IMR-90 (cell line): ENCODE data around the gene RNF212. TPM values are rescaled to one million over a fixed set of nuclear protein-coding genes. Genes with fewer than 3 reads are reported as not detected.

Experiments
- ATAC-seq: fragments of 200-7000 bp; cut with Tn5 transposase; 2 replicates; pipeline ENCODE4 v1.9.1; 2020; ENCODE audit warnings: low read depth, mild to moderate bottlenecking, moderate library complexity
- BruUV-seq: library from RNA; stranded (reverse); fragments of 400-500 nt; replicated peaks from 2 replicates; lab custom pipeline; 2021; lab: Mats Ljungman, UMichigan
- CTCF ChIA-PET: fragments of 300-600 bp; formaldehyde crosslinking; extraction: SDS; loops from one replicate; lab custom pipeline; 2021; ENCODE audit warnings: antibody characterized with exemption; lab: Yijun Ruan, JAX
- POLR2A ChIA-PET: fragments of 300-600 bp; sonication (Branson Sonifier 250); formaldehyde crosslinking; loops from one replicate; lab custom pipeline; 2022; ENCODE audit warnings: antibody characterized with exemption; ENCODE audit not compliant: unreplicated experiment; lab: Charles Lee
- DNase-seq: peaks from one replicate; pipeline ENCODE4 v3.0.0; 2013
- H2AFZ ChIP-seq: replicated peaks from 2 replicates; pipeline ENCODE3; 2013; ENCODE audit warnings: low read length, mild to moderate bottlenecking; ENCODE audit not compliant: poor library complexity
- H2AK5ac ChIP-seq: 2 replicates; pipeline ENCODE4 v1.6.1; 2013; ENCODE audit warnings: low read depth, low read length, inconsistent platforms
- H2AK9ac ChIP-seq: replicated peaks from 2 replicates; pipeline ENCODE3; 2013; ENCODE audit warnings: mild to moderate bottlenecking, low read depth, low read length, moderate library complexity; ENCODE audit not compliant: poor library complexity
- H2BK120ac ChIP-seq: 2 replicates; pipeline ENCODE4 v1.6.1; 2013; ENCODE audit warnings: low read depth, low read length, inconsistent platforms
- H2BK15ac ChIP-seq: 3 replicates; pipeline ENCODE4 v1.6.1; 2013; ENCODE audit warnings: low read depth, low read length, inconsistent platforms
- H2BK20ac ChIP-seq: 2 replicates; pipeline ENCODE4 v1.6.1; 2013; ENCODE audit warnings: low read depth, mild to moderate bottlenecking, inconsistent platforms, low read length, moderate library complexity
- H2BK5ac ChIP-seq: 2 replicates; pipeline ENCODE4 v1.6.1; 2013; ENCODE audit warnings: mild to moderate bottlenecking, low read depth, low read length, inconsistent platforms; ENCODE audit not compliant: poor library complexity, severe bottlenecking
- H3K14ac ChIP-seq: replicated peaks from 2 replicates; pipeline ENCODE4 v1.6.1; 2013; ENCODE audit warnings: low read depth, low read length, inconsistent platforms
- H3K18ac ChIP-seq: 2 replicates; pipeline ENCODE4 v1.6.1; 2013; ENCODE audit warnings: low read depth, low read length, control low read depth
- H3K23ac ChIP-seq: 2 replicates; pipeline ENCODE4 v1.6.1; 2013; ENCODE audit warnings: low read depth, low read length, inconsistent platforms
- H3K27ac ChIP-seq: 2 replicates; pipeline ENCODE4 v1.5.1; 2013; ENCODE audit warnings: mild to moderate bottlenecking, control low read depth, low read length; ENCODE audit not compliant: insufficient read depth
- H3K27me3 ChIP-seq: 2 replicates; pipeline ENCODE4 v1.6.1; 2013; ENCODE audit warnings: low read length; ENCODE audit not compliant: control insufficient read depth, insufficient read depth
- H3K36me3 ChIP-seq: 2 replicates; pipeline ENCODE4 v1.6.1; 2013; ENCODE audit warnings: low read length, mixed read lengths; ENCODE audit not compliant: control insufficient read depth, insufficient read depth
- H3K4ac ChIP-seq: 2 replicates; pipeline ENCODE4 v1.6.1; 2013; ENCODE audit warnings: low read depth, low read length, inconsistent platforms
- H3K4me1 ChIP-seq: 2 replicates; pipeline ENCODE4 v1.6.1; 2013; ENCODE audit warnings: low read length, mixed read lengths; ENCODE audit not compliant: control insufficient read depth, insufficient read depth
- H3K4me2 ChIP-seq: 2 replicates; pipeline ENCODE4 v1.6.1; 2013; ENCODE audit warnings: low read depth, mild to moderate bottlenecking, control low read depth, low read length, moderate library complexity
- H3K4me3 ChIP-seq: 2 replicates; pipeline ENCODE4 v1.5.1; 2013; ENCODE audit warnings: low read depth, mild to moderate bottlenecking, control low read depth, low read length, moderate library complexity; ENCODE audit not compliant: insufficient read depth
- H3K56ac ChIP-seq: 2 replicates; pipeline ENCODE4 v1.6.1; 2013; ENCODE audit warnings: low read length, inconsistent platforms; ENCODE audit not compliant: insufficient read depth; ENCODE audit errors: extremely low read depth
- H3K79me1 ChIP-seq, 2 experiments: 2 replicates each; pipeline ENCODE4 v1.6.1; 2013; ENCODE audit warnings: low read length in 2 of 2, inconsistent platforms in 1 of 2, low read depth in 1 of 2
- H3K9ac ChIP-seq: 2 replicates; pipeline ENCODE4 v1.6.1; 2013; ENCODE audit warnings: low read depth, low read length, control low read depth
- H3K9me1 ChIP-seq: 2 replicates; pipeline ENCODE4 v1.6.1; 2013; ENCODE audit warnings: low read length, inconsistent platforms; ENCODE audit not compliant: insufficient read depth
- H3K9me3 ChIP-seq: 2 replicates; pipeline ENCODE4 v1.6.1; 2013; ENCODE audit warnings: low read length; ENCODE audit not compliant: control insufficient read depth, insufficient read depth
- H4K20me1 ChIP-seq: 2 replicates; pipeline ENCODE4 v1.6.1; 2013; ENCODE audit warnings: low read length, inconsistent platforms; ENCODE audit not compliant: insufficient read depth
- H4K5ac ChIP-seq: 2 replicates; pipeline ENCODE4 v1.6.1; 2013; ENCODE audit warnings: mild to moderate bottlenecking, low read depth, low read length, control low read depth
- H4K8ac ChIP-seq, 2 experiments: 2 replicates each; pipeline ENCODE4 v1.6.1; 2013; ENCODE audit warnings: low read depth in 2 of 2, low read length in 2 of 2, control low read depth in 1 of 2, inconsistent platforms in 1 of 2
- H4K91ac ChIP-seq: 2 replicates; pipeline ENCODE4 v1.6.1; 2013; ENCODE audit warnings: low read depth, low read length, inconsistent platforms; ENCODE audit not compliant: insufficient read depth
- BHLHE40 ChIP-seq: fragments of 150-350 bp; IDR thresholded peaks from 2 replicates; pipeline ENCODE4 v1.6.1; 2016; ENCODE audit warnings: mild to moderate bottlenecking, low read depth, low read length
- CEBPB ChIP-seq: IDR thresholded peaks from 2 replicates; pipeline ENCODE4 v1.6.1; 2012; ENCODE audit warnings: low read depth, low read length, improper control_type of control experiment
- CHD1 ChIP-seq: IDR thresholded peaks from 2 replicates; pipeline ENCODE4 v1.6.1; 2012; ENCODE audit warnings: low read depth, low read length, improper control_type of control experiment
- CTCF ChIP-seq: conservative IDR thresholded peaks from 2 replicates; pipeline ENCODE4 v1.5.1; 2012; ENCODE audit warnings: mild to moderate bottlenecking, low read depth, low read length, improper control_type of control experiment
- ELK1 ChIP-seq: fragments of 150-350 bp; IDR thresholded peaks from 2 replicates; pipeline ENCODE4 v1.6.1; 2016; ENCODE audit warnings: low read depth, mild to moderate bottlenecking, low read length, moderate library complexity, borderline replicate concordance
- FOS ChIP-seq: fragments of 150-350 bp; IDR thresholded peaks from 2 replicates; pipeline ENCODE4 v1.6.1; 2016; ENCODE audit warnings: low read depth, low read length
- MAFK ChIP-seq: IDR thresholded peaks from 2 replicates; pipeline ENCODE4 v1.6.1; 2012; ENCODE audit warnings: low read depth, low read length, improper control_type of control experiment
- MAZ ChIP-seq: IDR thresholded peaks from 2 replicates; pipeline ENCODE4 v1.6.1; 2012; ENCODE audit warnings: low read depth, mild to moderate bottlenecking, low read length, improper control_type of control experiment, moderate library complexity, borderline replicate concordance
- NFE2L2 ChIP-seq: fragments of 150-350 bp; IDR thresholded peaks from 2 replicates; pipeline ENCODE4 v1.6.1; 2016; ENCODE audit warnings: low read depth, mild to moderate bottlenecking, low read length
- RAD21 ChIP-seq: IDR thresholded peaks from 2 replicates; pipeline ENCODE4 v1.6.1; 2012; ENCODE audit warnings: low read length, improper control_type of control experiment
- RCOR1 ChIP-seq: IDR thresholded peaks from 2 replicates; pipeline ENCODE4 v1.6.1; 2012; ENCODE audit warnings: mild to moderate bottlenecking, low read length, improper control_type of control experiment; ENCODE audit not compliant: insufficient replicate concordance
- RFX5 ChIP-seq: IDR thresholded peaks from 2 replicates; pipeline ENCODE4 v1.8.0; 2012; ENCODE audit warnings: low read depth, mild to moderate bottlenecking, low read length, moderate library complexity
- SMC3 ChIP-seq: fragments of 150-350 bp; IDR thresholded peaks from 2 replicates; pipeline ENCODE4 v1.6.1; 2016; ENCODE audit warnings: low read depth, mild to moderate bottlenecking, antibody characterized with exemption, low read length, moderate library complexity
- whole genome bisulfite sequencing, 2 experiments: methylation state at CpG; one replicate each; pipeline versions ENCODE4 v1.1.5 to v1.1.7; 2013; ENCODE audit warnings: missing lambda C conversion rate in 2 of 2; ENCODE audit not compliant: insufficient read length in 1 of 2; ENCODE audit errors: extremely low coverage in 2 of 2; 5-methylcytosine and 5-hydroxymethylcytosine counted together
- dilution Hi-C: fragments of 300-500 bp; cut with HindIII; formaldehyde crosslinking; loops from one replicate; pipeline ENCODE4 v1.14.3; 2018; ENCODE audit warnings: low sequenced_read_pairs; ENCODE audit not compliant: unreplicated experiment
- in situ Hi-C: fragments of 300-500 bp; cut with MboI; formaldehyde crosslinking; loops from 3 replicates; pipeline ENCODE4 v1.14.3; 2019; ENCODE audit warnings: low sequenced_read_pairs, inconsistent platforms, mixed read lengths
- intact Hi-C: fragments of 100-400 bp; cut with micrococcal nuclease; formaldehyde crosslinking; loops from 2 replicates; pipeline ENCODE4 v1.10.0; 2022
- polyA plus RNA-seq, 3 experiments: library from polyadenylated mRNA; depleted of rRNA; stranded (reverse); fragments of >200 nt; gene quantifications; 2 replicates each; pipeline ENCODE4 v1.2.3, GENCODE V29; 2012; ENCODE audit warnings: low replicate concordance in 1 of 3
- total RNA-seq: library from RNA; depleted of rRNA; stranded (reverse); fragments of >200 nt; gene quantifications from 2 replicates; pipeline ENCODE4 v1.2.3, GENCODE V29; 2012
- TF ChIP-seq, protein P1 (sequence below): fragments of 150-350 bp; IDR thresholded peaks from 2 replicates; pipeline ENCODE4 v1.6.1; 2017; ENCODE audit warnings: mild to moderate bottlenecking, antibody characterized with exemption, low read length, low read depth

RNF212 gene
- total and polyA plus RNA-seq, 2 of the 4 experiments (the other 2 are of a cell fraction) = under 0.01 to 0.51 TPM

- Histone ChIP-seq H3K27me3 (peaks cover 30% of the 10 kb centered on the region), H4K5ac (no peak overlapping the region), H3K56ac (no peak overlapping the region), H3K4ac (no peak overlapping the region), H4K8ac (no peak overlapping the region), H3K9me1 (no peaks in the 10 kb centered on the region; the same call in 1 of the 2 replicates), H3K23ac (no peak overlapping the region), H2AK5ac (no peak overlapping the region), H2AFZ (no peak overlapping the region), H4K91ac (no peak overlapping the region), H3K36me3 (no peaks in the 10 kb centered on the region), H3K9ac (no peak overlapping the region), H2BK20ac (no peak overlapping the region), H2BK5ac (no peak overlapping the region), H3K14ac (no peak overlapping the region), H3K4me3 (no peak overlapping the region), H2BK15ac (no peak overlapping the region), H3K27ac (no peak overlapping the region), H3K18ac (no peak overlapping the region), H3K9me3 (no peaks in the 10 kb centered on the region), H3K79me1 (no peaks in the 10 kb centered on the region), H2AK9ac (no peak overlapping the region), H3K4me2 (no peak overlapping the region), H2BK120ac (no peak overlapping the region), H4K20me1 (no peaks in the 10 kb centered on the region), H3K4me1 (no peaks in the 10 kb centered on the region)
- in situ Hi-C loops (no loop called here), dilution Hi-C loops (no loop called here), intact Hi-C loops (no loop called here)
- TF ChIP-seq MAFK = no peak
- no peak for TF ChIP-seq FOS
- no peak for TF ChIP-seq ELK1
- TF ChIP-seq SMC3 = no peak
- TF ChIP-seq NFE2L2 = no peak
- no peak for TF ChIP-seq RCOR1
- no peak for TF ChIP-seq BHLHE40
- TF ChIP-seq CHD1 = no peak
- TF ChIP-seq RFX5 = no peak
- TF ChIP-seq, protein P1, sequence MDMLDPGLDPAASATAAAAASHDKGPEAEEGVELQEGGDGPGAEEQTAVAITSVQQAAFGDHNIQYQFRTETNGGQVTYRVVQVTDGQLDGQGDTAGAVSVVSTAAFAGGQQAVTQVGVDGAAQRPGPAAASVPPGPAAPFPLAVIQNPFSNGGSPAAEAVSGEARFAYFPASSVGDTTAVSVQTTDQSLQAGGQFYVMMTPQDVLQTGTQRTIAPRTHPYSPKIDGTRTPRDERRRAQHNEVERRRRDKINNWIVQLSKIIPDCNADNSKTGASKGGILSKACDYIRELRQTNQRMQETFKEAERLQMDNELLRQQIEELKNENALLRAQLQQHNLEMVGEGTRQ = no peak
- no peak for TF ChIP-seq RAD21
- TF ChIP-seq CEBPB = no peak
- TF ChIP-seq MAZ = no peak
- no peak for TF ChIP-seq CTCF
- ChIA-PET CTCF (no interaction called here), POLR2A (no interaction called here)
- DNase-seq = no peak
- BruUV-seq = no TSS peak
- no peak for ATAC-seq
- 100% methylated on average over 2 of the region's 9 CpGs; no CpG with 5 or more reads in 1 of the 2 experiments for WGBS, 2 experiments
Measured at GRCh38 chr4:1097553-1097952, 15.8 kb downstream of the RNF212 start.
